Thyroid gland (tissue), 4 donors: Measurements from ENCODE around the gene EMID1. TPM values are rescaled to one million over a fixed set of nuclear protein-coding genes. Genes with fewer than 3 reads are reported as not detected.

Source experiments
- DNase-seq, 2 donors: peaks; one replicate each; pipeline ENCODE4 v3.0.0-alpha.2; 2019
- H3K27ac ChIP-seq, 3 donors: fragments of 200-600 bp; sonication (generic); 1 replicate in 2 of 3; 2 replicates in 1 of 3; pipeline ENCODE4 v1.5.1; 2016 to 2019; ENCODE audit warnings: mild to moderate bottlenecking in 1 of 3, moderate library complexity in 1 of 3
- H3K27me3 ChIP-seq: fragments of 200-600 bp; sonication (generic); one replicate; pipeline ENCODE4 v1.5.1; 2019
- H3K36me3 ChIP-seq, 2 donors: fragments of 200-600 bp; sonication (generic); one replicate each; pipeline ENCODE4 v1.5.1; 2016 to 2019
- H3K4me1 ChIP-seq, 2 donors: fragments of 200-600 bp; sonication (generic); one replicate each; pipeline ENCODE4 v1.5.1; 2017 to 2019
- H3K4me3 ChIP-seq, 3 donors: fragments of 200-600 bp; sonication (generic); replicated peaks in 1 of 3; 1 replicate in 2 of 3; 2 replicates in 1 of 3; pipeline ENCODE4 v1.5.1; 2016; ENCODE audit warnings: mild to moderate bottlenecking in 1 of 3
- H3K9me3 ChIP-seq: fragments of 200-600 bp; sonication (generic); one replicate; pipeline ENCODE4 v1.5.1; 2017
- CTCF ChIP-seq, 6 experiments: fragments of 200-600 bp in 3 of 6; fragments of 450-650 bp in 3 of 6; sonication (generic) in 3 of 6; IDR thresholded peaks; one replicate each; pipeline ENCODE4 v1.5.1; 2016 to 2019; ENCODE audit warnings: antibody characterized with exemption in 6 of 6, mild to moderate bottlenecking in 2 of 6, inconsistent platforms in 1 of 6, moderate library complexity in 1 of 6
- POLR2A ChIP-seq, 2 donors: fragments of 450-650 bp; IDR thresholded peaks; one replicate each; pipeline ENCODE4 v1.6.1; 2017; ENCODE audit warnings: antibody characterized with exemption in 2 of 2, mild to moderate bottlenecking in 2 of 2, moderate library complexity in 1 of 2
- WGBS, 2 donors: methylation state at CpG; one replicate each; pipeline ENCODE4 v1.1.5; 2017; 5-methylcytosine and 5-hydroxymethylcytosine counted together
- intact Hi-C: fragments of 100-400 bp; cut with DNase I; formaldehyde crosslinking; loops from one replicate; pipeline ENCODE4 v1.15.1; 2023
- total RNA-seq, 4 donors: library from RNA; depleted of rRNA; stranded (reverse); fragments of >200 nt; gene quantifications; one replicate each; pipeline ENCODE4 v1.2.3, GENCODE V29; 2016

Gene EMID1
- total RNA-seq, 4 donors from 2014 or later = 14.0 to 55.9 (median 19.0) TPM

GRCh38 chr22:29207243-29207550, 1.5 kb downstream of the EMID1 start:
- intact Hi-C loops = no loop called here
- H3K4me1 ChIP-seq = peaks cover 12 to 24% of the 10 kb centered on the region in 2 donors
- no peak for DNase-seq
- no peaks in the 10 kb centered on the region for H3K27me3 ChIP-seq
- no peak overlapping the region for H3K4me3 ChIP-seq
- TF ChIP-seq POLR2A (IDR thresholded peaks at IDR 0.05) (no peak), CTCF (IDR thresholded peaks at IDR 0.05) (no peak)
- H3K36me3 ChIP-seq = no peaks in the 10 kb centered on the region
- no peak overlapping the region for H3K27ac ChIP-seq
- no peaks in the 10 kb centered on the region for H3K9me3 ChIP-seq
- WGBS, 2 donors = 90% methylated on average over 3 to 5 of the region's 5 CpGs

- intact Hi-C loops = no loop called here
- WGBS, 2 donors = 65% methylated on average over 6 to 7 of the region's 11 CpGs
- Histone ChIP-seq H3K4me1 (peaks cover 12 to 18% of the 10 kb centered on the region in 2 donors), H3K27me3 (no peaks in the 10 kb centered on the region), H3K27ac (no peak overlapping the region), H3K4me3 (no peak overlapping the region), H3K9me3 (no peaks in the 10 kb centered on the region), H3K36me3 (no peaks in the 10 kb centered on the region)
- no peak for DNase-seq
- no peak for TF ChIP-seq CTCF (IDR thresholded peaks at IDR 0.05)
- TF ChIP-seq POLR2A (IDR thresholded peaks at IDR 0.05) = no peak
These were observed 2.1 kb downstream of the EMID1 start for GRCh38 chr22:29207562-29208501.

- no peak for TF ChIP-seq CTCF (IDR thresholded peaks at IDR 0.05)
- no peak for TF ChIP-seq POLR2A (IDR thresholded peaks at IDR 0.05)
- DNase-seq = no peak
- Histone ChIP-seq H3K27ac (no peak overlapping the region), H3K4me1 (peaks cover 12 to 17% of the 10 kb centered on the region in 2 donors), H3K36me3 (no peaks in the 10 kb centered on the region), H3K4me3 (no peak overlapping the region), H3K27me3 (no peaks in the 10 kb centered on the region), H3K9me3 (no peaks in the 10 kb centered on the region)
- WGBS, 2 donors = 73 to 80% methylated on average over 4 of the region's 4 CpGs
- intact Hi-C loops = no loop called here
These were observed 2.8 kb downstream of the EMID1 start for GRCh38 chr22:29208502-29208862.

GRCh38 chr22:29208879-29209623, 3.4 kb downstream of the EMID1 start:
- Histone ChIP-seq H3K9me3 (no peaks in the 10 kb centered on the region), H3K27me3 (no peaks in the 10 kb centered on the region), H3K27ac (no peak overlapping the region), H3K36me3 (no peaks in the 10 kb centered on the region), H3K4me1 (peaks cover 12 to 17% of the 10 kb centered on the region in 2 donors), H3K4me3 (no peak overlapping the region)
- TF ChIP-seq CTCF (IDR thresholded peaks at IDR 0.05) (no peak), POLR2A (IDR thresholded peaks at IDR 0.05) (no peak)
- intact Hi-C loops = no loop called here
- WGBS, 2 donors = 26 to 47% methylated on average over 12 to 14 of the region's 17 CpGs
- peak; percentile 86 to 95 for DNase-seq

GRCh38 chr22:29209624-29209929, 3.9 kb downstream of the EMID1 start:
- intact Hi-C loops = no loop called here
- H3K9me3 ChIP-seq = no peaks in the 10 kb centered on the region
- no peak overlapping the region for H3K4me3 ChIP-seq
- TF ChIP-seq CTCF (IDR thresholded peaks at IDR 0.05) (no peak), POLR2A (IDR thresholded peaks at IDR 0.05) (no peak)
- H3K27me3 ChIP-seq = no peaks in the 10 kb centered on the region
- no peak overlapping the region for H3K27ac ChIP-seq
- H3K4me1 ChIP-seq = peaks cover 12 to 17% of the 10 kb centered on the region in 2 donors
- 66 to 76% methylated on average over 3 of the region's 3 CpGs for WGBS, 2 donors
- no peak for DNase-seq
- H3K36me3 ChIP-seq = no peaks in the 10 kb centered on the region
